Cardiac fibroblast (primary cell): ENCODE results near the gene SHISAL1.

Experiments
- DNase-seq, 2 donors: peaks; one replicate each; pipeline versions ENCODE4 v3.0.0 to v3.0.0-alpha.2; 2010; ENCODE audit warnings: low read depth in 2 of 2
- H3K4me3 ChIP-seq, 2 donors: replicated peaks in 1 of 2; 1 replicate in 1 of 2; 2 replicates in 1 of 2; pipeline ENCODE4 v1.5.1; 2011; ENCODE audit warnings: low read depth in 2 of 2, low read length in 2 of 2, mild to moderate bottlenecking in 2 of 2, moderate library complexity in 1 of 2
- TF ChIP-seq, protein P1 (sequence below): IDR thresholded peaks from one replicate; pipeline ENCODE4 v1.5.1; 2011; ENCODE audit warnings: low read depth, mild to moderate bottlenecking, low read length, inconsistent platforms

Gene SHISAL1

DNA sequence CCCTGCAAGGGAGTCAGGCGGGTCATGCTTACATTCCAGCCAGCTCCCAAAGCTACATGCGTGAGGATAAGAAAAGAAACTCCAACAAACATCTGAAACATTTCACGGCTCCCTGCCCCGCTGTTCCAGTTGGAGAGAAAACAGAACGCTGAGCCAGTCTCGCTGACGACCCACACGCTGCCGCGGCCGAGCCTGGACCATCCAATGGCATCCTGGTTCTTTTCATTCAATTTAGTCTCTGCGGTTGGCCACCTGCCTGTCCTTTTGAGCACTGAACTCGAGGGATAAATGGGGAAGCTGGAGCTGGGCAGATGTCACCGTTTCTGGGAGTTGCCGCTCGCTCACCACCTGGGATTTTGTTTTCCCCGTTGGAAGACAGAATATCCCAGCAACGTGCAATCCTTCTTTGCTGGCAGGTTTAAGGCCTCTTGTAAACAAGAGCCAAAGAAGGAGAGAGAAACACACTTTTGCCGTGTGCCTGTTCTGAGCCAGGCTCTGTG lies 45.3 kb upstream of the SHISAL1 start:
- TF ChIP-seq, protein P1, sequence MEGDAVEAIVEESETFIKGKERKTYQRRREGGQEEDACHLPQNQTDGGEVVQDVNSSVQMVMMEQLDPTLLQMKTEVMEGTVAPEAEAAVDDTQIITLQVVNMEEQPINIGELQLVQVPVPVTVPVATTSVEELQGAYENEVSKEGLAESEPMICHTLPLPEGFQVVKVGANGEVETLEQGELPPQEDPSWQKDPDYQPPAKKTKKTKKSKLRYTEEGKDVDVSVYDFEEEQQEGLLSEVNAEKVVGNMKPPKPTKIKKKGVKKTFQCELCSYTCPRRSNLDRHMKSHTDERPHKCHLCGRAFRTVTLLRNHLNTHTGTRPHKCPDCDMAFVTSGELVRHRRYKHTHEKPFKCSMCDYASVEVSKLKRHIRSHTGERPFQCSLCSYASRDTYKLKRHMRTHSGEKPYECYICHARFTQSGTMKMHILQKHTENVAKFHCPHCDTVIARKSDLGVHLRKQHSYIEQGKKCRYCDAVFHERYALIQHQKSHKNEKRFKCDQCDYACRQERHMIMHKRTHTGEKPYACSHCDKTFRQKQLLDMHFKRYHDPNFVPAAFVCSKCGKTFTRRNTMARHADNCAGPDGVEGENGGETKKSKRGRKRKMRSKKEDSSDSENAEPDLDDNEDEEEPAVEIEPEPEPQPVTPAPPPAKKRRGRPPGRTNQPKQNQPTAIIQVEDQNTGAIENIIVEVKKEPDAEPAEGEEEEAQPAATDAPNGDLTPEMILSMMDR = no peak
- DNase-seq = no peak
- H3K4me3 ChIP-seq = no peak overlapping the region

DNA sequence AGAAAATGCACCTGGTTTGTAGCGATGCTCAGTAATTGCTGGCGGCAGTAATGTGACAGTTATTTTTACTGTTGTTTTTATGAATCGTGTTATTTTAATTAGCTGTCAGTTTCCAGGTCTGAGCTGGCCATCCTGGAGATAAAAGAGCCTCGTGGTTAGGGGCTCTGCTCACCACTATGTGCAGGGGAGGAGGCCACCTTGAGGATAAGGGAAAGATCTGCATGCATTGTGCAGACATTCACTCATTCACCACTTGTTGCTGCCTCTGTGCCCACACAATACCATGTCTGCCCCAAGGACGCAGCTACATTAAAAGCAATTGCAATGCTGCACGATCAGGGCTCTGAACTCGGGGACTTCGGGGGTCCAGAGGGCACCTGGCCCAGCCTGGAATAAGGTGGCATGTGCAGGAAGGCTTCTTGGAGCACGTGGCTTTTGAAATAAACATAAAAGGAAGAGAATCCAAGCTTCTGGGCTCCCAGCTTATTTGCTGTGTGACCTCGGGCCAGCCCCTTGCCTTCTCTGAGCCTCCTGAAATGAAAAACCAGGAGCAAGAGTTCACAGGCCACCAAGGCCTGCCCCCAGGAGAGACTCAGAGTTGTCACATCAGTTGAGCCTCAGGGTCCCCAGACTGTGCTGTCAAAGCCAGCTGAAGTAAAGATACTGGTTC lies 44.7 kb upstream of the SHISAL1 start:
- TF ChIP-seq, protein P1 = peak; percentile 17
- H3K4me3 ChIP-seq = no peak overlapping the region
- DNase-seq = no peak

DNA sequence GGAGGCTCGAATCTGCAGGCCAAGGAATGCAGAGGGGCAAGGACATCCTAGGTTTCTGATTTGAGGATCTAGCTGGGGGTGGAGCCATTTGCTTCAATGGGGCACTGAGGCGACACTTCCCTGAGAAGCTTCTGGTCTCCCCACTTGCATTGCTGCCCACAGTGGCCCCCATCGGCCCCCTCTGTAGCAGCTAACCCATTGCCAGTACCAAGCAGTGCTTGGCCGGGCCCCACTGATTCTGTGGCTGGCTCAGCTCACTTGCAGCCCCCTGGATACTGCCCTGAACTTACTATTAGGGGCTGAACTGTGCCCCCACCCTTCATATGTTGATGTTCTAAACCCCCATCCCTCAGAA lies 42.9 kb upstream of the SHISAL1 start:
- DNase-seq = no peak
- TF ChIP-seq, protein P1 = no peak
- H3K4me3 ChIP-seq = no peak overlapping the region

DNA sequence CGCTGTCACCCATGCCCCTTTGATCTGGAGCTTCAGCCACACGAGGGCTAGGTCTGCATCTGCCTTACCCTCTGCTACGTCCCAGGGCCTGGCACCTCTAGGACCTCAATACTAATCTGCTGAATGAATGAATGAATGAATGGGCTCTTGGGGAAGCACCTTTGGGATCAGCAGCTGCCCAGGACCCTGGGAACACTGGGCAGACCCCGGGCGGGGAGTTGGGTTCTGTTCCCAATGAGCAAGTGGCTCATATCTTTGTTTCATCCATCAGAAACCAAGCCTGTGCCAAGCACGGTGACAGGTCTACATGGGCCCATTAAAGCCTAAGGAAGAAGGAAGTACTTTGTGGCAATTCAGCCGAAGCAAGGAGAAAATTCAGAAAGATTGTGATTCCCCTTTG lies 41.5 kb upstream of the SHISAL1 start:
- TF ChIP-seq, protein P1 = no peak
- DNase-seq = no peak
- H3K4me3 ChIP-seq = no peak overlapping the region

DNA sequence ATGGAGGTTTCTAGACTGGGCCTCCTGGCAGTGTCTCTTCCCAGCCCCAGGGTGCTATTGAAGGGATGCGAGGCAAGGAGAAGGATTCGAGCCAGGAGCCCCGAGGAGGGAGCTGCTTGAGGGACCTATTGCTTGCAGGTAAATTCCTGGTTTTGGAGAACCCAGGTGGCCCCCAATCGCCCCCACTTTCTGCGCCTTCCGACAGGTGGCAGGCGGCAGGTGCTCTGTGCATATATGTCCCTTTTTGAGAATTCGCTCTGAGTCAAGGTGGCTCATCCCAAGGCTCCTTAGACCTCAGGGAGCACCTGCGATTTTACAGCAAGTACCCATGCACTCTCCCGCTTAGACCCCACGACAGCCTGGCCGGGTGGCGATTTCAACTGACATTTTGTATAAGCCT lies 40.3 kb upstream of the SHISAL1 start:
- H3K4me3 ChIP-seq = no peak overlapping the region
- DNase-seq = no peak
- TF ChIP-seq, protein P1 = no peak

DNA sequence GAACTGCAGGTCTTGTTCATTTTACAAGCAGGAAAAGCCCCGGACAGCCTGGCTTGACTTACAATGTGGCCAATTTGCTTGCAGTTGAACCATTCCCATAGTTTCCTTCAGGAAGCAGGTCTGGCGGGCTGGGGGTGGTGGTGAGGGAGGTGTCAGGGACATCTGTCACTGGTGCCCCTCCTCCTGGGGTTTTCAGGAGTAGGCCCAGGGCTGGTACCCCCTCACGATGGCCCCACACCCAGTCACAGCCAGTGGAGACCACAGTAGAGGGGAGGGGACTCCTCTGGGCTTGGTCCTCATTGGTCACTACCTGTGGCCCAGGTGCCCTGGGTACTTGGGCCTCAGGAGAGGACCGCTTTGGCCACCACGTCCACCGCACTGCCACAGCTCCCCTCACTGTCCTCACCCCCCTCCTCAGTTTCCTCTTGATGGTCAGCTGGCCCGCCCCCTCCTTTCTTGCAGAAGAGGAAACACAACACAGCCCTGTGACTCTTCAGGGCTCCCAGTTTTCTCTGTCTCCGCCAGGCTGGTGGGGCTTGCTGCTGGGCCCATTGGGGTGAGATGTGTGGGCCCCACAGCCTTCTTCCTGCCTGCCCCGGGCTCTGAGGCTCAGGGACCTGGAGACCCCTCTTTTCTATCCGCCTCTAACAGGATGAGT lies 39.8 kb upstream of the SHISAL1 start:
- TF ChIP-seq, protein P1 = no peak
- H3K4me3 ChIP-seq = no peak overlapping the region
- no peak for DNase-seq
